Vagina (tissue), 2 donors: ENCODE data around the gene PIAS3.
"Not testable (repeated sequence)": the region's sequence is repeated elsewhere in the genome, so short reads cannot be mapped to it uniquely, and the experiment has no call there.

Source experiments
- POLR2A ChIP-seq, 2 donors: fragments of 450-650 bp; IDR thresholded peaks; one replicate each; pipeline ENCODE4 v1.6.1; 2017; ENCODE audit warnings: antibody characterized with exemption in 2 of 2, mild to moderate bottlenecking in 2 of 2, moderate library complexity in 2 of 2
- TF ChIP-seq, protein P1 (sequence below), 3 experiments: fragments of 450-650 bp in 2 of 3; fragments of 200-600 bp in 1 of 3; sonication (generic) in 1 of 3; IDR thresholded peaks; one replicate each; pipeline ENCODE4 v1.5.1; 2017 to 2019; ENCODE audit warnings: antibody characterized with exemption in 3 of 3, mild to moderate bottlenecking in 2 of 3, moderate library complexity in 2 of 3

DNA sequence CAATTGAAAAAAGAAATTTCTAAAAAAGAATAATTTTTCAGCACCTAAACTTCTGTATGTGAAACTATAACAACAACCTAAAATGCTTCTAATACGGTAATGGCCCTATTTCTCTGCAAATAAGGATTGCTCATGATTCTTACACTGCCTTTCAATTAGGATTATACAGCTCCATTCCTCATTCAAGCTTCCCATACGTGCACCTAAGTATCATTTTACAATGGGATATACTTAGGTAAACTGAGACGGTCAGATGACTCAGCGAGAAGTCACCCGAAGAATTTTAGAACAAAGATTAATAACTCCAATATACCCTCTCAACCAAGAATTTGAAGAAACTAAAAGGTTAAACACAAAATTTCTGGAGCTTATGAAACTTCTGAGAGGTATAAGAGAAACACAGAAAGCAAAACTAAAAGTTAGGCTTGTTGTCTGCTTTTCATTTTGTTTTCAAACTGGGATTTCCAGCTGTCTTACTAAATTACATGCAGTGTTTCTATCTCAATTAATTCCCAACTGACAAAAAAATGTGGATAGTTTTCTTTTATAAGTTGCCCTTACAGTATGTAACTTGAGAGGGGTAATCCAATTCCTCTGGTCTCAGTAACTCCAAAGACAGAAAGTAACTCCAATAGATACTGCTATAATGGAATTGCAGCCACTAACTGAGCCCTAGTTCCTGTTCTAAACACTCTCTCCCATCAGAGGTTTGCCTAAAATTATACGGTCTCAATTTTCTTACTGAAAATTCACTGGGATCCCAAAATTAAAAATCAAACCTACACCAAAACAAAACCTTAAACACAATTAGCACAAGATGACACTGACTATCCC lies 45.7 kb downstream of the PIAS3 start:
- TF ChIP-seq, protein P1, sequence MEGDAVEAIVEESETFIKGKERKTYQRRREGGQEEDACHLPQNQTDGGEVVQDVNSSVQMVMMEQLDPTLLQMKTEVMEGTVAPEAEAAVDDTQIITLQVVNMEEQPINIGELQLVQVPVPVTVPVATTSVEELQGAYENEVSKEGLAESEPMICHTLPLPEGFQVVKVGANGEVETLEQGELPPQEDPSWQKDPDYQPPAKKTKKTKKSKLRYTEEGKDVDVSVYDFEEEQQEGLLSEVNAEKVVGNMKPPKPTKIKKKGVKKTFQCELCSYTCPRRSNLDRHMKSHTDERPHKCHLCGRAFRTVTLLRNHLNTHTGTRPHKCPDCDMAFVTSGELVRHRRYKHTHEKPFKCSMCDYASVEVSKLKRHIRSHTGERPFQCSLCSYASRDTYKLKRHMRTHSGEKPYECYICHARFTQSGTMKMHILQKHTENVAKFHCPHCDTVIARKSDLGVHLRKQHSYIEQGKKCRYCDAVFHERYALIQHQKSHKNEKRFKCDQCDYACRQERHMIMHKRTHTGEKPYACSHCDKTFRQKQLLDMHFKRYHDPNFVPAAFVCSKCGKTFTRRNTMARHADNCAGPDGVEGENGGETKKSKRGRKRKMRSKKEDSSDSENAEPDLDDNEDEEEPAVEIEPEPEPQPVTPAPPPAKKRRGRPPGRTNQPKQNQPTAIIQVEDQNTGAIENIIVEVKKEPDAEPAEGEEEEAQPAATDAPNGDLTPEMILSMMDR (IDR thresholded peaks at IDR 0.05) = not testable (repeated sequence)
- TF ChIP-seq POLR2A (IDR thresholded peaks at IDR 0.05) = not testable (repeated sequence)
